GM20000 (cell line): ENCODE results near the gene LRRC14B.
"Not testable (repeated sequence)": the region's sequence is repeated elsewhere in the genome, so short reads cannot be mapped to it uniquely, and the experiment has no call there.

Experiments used
- DNase-seq: peaks from one replicate; pipeline ENCODE4 v3.0.0; 2012; ENCODE audit warnings: low spot score
- CTCF ChIP-seq: IDR thresholded peaks from 2 replicates; pipeline ENCODE4 v1.5.1; 2012; ENCODE audit warnings: mild to moderate bottlenecking, control low read depth; ENCODE audit errors: extremely low read depth, missing control alignments

Gene LRRC14B

GRCh38 chr5:194603-195209, 3.4 kb downstream of the LRRC14B start:
- DNase-seq: no peak
- TF ChIP-seq CTCF: no peak

- no peak for TF ChIP-seq CTCF
- DNase-seq: no peak
Observed at GRCh38 chr5:195401-196160, 4.3 kb downstream of the LRRC14B start.

GRCh38 chr5:196350-196749, 5.1 kb downstream of the LRRC14B start:
- no peak for TF ChIP-seq CTCF
- DNase-seq: no peak

- DNase-seq: not testable (repeated sequence)
Observed at GRCh38 chr5:197031-197430, 5.7 kb downstream of the LRRC14B start.

GRCh38 chr5:197892-198489, 6.7 kb downstream of the LRRC14B start:
- no peak for DNase-seq
- no peak for TF ChIP-seq CTCF

- no peak for DNase-seq
- TF ChIP-seq CTCF: no peak
Observed at GRCh38 chr5:198516-199196, 7.4 kb downstream of the LRRC14B start.

- no peak for TF ChIP-seq CTCF
- no peak for DNase-seq
Observed at GRCh38 chr5:199197-199949, 8.1 kb downstream of the LRRC14B start.
